Activated CD4-positive, alpha-beta T cell treated with anti-CD3 and anti-CD28 coated beads for 24 hours (primary cell): ENCODE results near the gene ZNF385D.

Experiments
- DNase-seq, 2 donors: peaks; one replicate each; pipeline ENCODE4 v3.0.0-alpha.2; 2020; ENCODE audit warnings: low read depth in 2 of 2

ZNF385D gene, protein sequence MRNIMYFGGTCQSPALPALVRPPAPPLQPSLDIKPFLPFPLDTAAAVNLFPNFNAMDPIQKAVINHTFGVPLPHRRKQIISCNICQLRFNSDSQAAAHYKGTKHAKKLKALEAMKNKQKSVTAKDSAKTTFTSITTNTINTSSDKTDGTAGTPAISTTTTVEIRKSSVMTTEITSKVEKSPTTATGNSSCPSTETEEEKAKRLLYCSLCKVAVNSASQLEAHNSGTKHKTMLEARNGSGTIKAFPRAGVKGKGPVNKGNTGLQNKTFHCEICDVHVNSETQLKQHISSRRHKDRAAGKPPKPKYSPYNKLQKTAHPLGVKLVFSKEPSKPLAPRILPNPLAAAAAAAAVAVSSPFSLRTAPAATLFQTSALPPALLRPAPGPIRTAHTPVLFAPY

DNA sequence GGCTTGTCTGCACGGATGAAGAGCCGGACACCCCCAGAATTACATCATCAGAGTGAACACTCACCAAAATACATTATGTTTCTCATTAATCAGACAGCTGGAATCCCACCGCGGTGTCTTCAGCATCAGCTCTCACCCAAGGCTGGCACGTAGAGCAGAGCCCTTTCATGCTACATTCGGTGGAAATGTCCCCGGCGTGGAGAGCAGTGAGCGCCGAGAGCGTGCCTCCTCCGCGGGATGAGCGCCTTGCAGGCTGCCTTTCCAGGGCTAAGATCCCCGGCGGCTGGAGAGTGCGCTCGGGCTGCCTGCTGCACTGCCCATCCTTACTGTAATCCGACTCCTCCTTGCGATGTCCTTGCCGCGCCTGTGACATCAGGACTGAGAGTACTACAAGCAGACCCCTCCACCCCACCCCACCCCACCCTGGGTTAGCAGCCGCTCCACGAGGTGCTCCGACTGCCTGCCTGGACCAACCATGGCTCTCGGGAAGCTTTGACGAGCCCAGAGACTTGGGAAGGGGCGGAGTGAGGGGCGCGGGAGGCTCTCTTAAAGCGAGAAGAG lies at the start of gene ZNF385D:
TSS of gene ZNF385D (minus strand) at position 380 of the 561 bp plus-strand sequence. CDS start at position 86, 294 bp downstream.
- DNase-seq: no peak

DNA sequence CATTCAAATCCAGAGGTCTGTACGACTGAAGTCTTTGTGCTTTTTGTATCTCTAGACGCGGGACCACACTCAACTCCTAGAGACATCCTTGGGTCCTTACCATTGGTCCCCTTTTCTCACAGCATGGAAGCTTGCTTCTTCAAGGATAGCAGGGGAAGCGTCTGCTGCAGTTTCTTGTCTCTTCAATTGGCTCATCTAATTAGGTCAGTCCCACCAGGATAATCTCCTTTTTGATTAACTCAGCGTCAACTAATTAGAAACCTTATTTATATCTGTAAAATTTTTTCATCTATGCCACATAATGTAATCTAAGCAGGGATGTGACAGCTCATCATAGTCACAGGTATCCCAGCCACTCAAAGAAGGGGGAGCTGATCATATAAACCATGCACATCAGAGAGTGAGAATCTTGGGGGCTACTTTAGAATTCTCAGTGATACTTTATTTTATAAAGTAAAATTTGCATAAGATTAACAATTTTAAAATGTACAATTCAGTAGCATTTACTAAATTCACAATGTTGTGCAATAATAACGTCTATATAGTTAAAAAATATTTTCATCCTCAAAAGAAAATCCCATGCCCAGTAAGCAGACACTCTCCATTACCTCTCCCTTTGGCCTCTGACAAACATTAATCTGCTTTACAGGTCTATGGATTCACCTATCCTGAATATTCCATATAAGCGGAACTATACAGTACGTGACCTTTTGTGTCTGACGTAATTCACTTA lies 47.5 kb upstream of the ZNF385D start:
- DNase-seq: no peak

DNA sequence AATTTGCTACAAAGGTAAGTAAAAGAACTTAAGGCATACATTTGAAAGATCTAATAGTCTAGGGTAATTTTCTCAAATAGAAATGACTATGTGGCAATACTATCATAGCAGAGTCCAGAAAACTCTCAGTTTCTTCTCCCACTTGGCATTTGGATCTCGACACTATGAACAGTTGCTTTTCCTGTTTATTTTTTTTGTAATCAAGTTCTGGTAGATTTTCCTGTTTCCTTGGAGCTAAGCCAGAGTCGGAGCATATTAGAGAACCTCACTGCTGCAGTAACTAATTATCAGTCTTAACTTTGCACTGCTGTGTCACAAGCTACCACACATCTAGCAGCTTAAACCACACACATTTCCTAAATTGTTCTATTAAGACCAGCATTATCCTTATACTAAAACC lies 44.9 kb upstream of the ZNF385D start:
- no peak for DNase-seq

DNA sequence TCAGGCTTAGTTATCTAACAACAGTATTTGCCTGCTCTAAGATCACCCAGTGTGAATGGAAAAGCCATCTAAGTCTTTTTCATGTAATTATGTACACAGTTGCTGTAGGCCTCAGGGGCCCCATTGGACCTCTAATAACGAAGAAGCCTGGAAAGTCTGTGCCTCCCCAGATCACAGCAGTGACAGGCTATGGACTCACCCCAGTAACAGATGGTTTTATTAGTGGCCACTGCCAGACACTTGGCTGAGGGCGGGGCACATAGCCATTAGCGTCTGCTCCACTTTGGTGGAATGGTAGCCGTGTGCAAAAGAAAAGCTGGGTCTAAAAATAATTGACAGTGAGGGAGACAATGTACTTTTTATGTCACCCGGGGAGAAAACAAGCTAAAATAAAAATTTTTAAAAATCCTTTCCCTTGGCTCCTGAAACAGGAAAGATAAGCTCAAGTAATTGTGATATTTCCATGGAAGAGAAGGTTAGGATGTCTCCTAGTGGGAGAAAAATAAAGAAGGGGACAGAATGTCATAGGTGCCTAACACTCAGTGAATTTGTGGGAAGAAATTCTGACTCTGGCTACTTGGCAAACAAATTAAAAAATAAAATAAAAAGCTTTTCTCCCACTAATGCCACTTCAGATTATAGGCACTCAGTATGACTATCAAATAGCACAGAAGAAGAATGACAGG lies 44.3 kb upstream of the ZNF385D start:
- no peak for DNase-seq

DNA sequence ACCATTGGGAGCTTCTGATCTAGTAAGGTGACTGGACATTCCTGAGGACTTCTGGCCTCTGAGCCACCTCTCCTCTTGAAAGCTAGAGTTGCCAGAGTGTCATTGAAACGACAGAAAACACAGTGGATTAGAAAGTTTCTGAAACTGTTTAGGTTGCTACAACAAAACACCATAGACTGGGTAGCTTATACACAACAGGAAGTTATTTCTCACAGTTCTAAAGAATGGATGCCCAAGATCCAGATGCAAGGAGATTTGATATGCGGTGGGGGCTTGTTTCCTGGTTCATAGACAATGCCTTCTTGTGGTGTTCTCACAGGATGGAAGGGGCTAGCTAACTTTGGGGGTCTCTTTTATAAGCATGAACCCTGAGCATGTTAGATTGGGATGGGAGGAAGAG lies 43.3 kb upstream of the ZNF385D start:
- DNase-seq: no peak

DNA sequence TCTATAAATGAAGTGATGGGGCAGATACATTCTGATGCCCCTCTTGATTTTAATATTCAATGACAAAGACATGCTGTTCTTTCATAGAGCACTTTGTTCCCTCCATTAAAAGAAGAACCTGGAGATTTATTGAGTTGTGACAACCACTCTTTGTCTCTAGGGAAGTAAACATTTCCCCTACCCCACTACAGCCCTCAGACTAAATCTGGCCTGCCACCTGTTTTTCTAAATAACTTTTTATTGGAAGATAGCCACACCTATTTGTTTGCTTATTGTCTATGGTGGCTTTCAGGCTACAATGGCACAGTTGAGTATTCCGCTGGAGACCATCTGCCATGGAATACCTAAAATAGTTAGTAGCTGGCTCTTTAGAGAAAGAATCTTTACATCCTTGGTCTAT lies 41.2 kb upstream of the ZNF385D start:
- no peak for DNase-seq

DNA sequence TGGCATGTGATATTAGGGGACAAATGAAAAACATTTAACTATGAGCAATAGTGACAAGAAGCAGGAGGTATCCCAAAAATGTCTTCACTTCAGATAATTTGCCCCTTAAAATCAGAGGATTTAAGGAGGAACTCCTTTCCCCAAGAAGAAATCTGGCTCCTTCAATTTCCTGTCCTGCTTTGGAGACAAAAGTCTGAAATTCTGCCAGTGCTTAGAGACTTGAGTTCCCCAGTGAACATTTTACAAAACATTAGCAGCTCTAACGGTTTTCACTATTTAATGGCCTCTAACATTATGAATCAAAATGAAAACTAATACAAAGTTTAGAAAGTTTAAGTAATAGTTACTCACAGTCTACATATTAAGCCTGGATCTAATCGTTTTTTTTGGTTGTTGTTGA lies 40.3 kb upstream of the ZNF385D start:
- DNase-seq: no peak

DNA sequence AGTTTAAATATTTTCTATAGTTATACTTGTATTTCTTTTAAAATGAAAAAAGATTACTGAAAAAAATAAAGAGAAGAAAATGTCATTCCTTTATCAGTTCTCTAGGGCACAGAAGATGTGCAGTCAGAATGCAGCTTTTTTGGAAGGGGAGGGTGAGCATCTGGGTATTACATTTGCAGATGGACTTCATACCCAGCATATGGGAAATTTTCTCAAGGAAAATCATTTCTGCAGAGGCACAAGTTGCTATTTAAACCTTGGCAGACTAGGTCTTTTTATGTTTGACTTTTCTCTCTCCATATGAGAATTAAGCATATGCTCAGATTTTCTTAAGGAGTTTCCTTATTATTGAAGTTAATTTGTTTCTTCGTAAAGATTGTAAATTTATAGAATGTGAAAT lies 39.5 kb upstream of the ZNF385D start:
- no peak for DNase-seq

DNA sequence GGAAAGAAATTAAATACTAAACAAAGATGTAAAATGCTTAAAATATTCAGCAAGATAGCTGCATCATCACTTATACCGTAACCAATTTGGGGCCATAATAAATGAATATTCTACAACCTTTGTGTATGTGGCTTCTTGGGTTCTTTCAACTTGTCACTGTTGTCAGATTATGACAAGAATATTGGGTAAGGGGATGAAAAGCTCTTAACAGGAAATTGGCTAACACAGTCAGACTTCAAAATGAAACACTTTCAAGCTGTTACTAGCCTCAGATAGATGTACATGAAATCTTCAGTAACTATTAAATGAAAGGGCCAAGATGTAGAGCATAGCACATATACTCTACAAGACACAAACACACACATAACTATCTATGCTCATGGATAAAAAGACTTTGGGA lies 38.7 kb upstream of the ZNF385D start:
- DNase-seq: no peak

DNA sequence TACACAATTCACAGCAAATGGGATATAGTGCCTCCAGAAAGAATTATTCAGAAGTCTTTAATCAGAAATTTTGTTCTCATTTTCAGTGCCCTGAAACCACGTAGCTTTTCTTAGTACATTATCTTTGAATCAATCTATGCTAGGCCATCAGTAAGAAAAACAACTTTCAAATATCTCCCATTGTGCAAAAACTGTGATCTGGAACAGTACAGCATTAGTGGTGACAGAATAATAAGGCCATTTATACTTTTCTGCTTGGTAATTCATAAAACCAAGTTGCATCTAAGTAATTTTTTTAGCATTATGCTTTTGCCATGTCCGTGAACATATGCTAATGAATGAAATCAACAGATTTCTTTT lies 35.4 kb upstream of the ZNF385D start:
- no peak for DNase-seq

DNA sequence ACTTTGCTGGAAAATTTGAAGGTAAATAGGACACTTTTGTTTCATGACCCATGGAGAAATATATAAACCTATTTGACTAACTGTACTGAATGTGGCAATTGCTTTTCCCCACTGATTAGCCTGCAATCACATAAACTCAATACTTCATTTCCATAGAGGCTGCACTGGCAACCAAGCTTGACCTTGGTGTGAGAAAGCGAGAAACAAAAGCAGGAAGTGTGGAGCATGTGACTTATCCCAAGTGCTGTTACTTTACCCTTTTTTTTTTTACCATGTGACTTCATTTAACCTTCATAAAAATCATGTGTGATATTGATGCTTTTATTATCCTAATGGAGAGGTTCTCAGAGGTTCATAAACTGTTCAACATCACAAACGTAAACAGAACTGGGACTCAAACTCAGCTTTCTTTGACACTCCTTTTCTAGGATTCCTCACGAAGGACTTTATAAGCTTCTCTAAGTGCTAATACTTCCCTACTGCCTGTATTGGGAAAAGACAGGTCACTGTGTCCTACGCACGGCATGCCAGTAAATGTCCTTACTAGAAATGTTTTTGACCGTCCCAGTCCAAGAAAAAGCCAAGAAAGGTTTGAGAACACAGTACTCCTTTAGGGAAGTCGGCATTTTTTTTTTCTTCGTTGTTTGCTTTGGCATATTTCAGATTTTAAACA lies 34.9 kb upstream of the ZNF385D start:
- DNase-seq: no peak

DNA sequence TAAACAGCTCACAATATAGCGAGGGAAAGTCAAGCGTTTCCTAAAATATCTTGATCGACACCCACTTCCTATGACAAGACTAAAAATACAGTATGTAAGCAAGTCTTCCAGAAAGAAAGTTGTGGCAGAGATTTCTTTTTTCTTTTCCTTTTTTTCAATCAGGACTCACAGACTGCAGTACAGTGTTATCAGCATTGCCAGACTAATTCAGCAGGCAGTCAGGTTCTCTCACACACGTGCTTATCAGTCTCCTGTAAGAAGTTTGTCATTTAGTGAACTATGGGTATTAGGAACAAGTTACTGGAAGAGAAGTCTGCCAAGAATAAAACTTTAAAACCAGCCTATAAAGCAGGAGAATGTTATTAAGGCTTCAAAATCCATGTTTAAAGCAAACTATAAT lies 32.8 kb upstream of the ZNF385D start:
- DNase-seq: no peak

DNA sequence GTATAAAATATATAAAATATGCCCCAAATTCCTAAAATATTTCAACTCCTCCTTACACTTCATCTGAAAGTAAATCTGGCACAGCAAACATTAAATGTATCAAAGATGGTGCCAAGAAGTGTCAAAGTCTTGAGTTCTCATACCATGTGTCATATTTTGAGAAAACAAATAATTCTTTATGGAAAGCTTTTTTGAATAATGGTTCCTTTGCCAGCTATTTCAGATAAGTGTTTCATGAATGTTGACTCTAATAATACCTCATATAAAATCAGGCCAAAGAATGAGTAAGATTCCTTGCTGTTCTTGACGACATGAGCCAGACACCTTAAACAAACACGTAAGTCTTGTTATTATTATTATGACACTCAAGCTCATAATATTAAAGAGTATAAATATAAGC lies 30.3 kb upstream of the ZNF385D start:
- DNase-seq: no peak

DNA sequence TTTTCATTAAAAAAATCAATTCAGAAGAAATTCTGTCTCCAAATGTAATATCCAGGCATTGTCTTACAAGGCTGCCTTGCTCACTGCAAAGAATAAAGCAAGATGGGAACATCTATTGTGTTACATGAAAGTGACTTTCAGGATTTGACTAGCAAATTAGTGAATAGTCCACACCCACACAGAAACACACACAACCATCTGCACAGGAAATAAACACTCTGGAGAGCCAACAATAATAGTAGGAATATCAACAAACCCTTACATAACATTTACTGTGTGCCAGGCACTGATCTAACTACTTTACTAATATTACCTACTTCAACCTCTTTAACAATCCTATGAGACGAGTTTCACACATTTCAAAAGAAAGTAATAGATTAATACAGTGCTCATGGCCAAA lies 28.9 kb upstream of the ZNF385D start:
- no peak for DNase-seq

DNA sequence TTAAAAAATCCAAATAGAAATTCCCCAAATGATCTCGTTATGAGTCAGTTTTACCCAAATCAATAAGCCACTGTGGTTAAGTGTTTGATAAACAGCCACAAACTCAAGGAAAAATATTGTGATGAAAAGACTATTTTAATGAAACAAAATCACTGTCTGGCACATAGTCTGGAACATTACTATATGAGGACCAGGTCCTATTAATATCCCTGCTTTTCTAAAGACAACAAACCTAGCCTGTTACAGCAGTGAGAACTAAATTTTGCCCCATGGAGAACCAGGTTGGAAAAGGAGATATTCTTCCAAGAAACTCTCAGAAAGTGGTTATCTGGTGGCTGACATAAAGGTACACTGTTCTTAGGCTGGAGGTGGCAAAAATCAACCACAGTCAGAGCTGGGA lies 27.7 kb upstream of the ZNF385D start:
- no peak for DNase-seq

DNA sequence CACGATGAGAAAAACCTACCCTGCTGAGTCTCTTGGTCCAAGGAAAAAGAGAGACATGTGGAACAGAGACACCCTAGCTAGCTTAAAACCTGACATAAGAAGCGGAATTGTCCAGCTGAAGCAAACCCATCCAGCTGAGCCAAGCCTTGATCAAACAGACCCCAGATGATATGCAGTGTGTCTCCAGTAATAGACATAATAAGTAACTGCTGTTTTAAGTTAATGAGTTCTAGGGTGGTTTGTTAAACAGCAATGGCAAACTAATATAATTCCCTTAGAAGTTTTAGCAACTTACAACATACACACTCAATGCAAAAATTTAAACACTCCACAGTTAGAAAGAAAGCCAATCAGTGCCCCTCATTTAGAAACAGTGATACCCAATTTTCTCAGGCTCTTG lies 26.8 kb upstream of the ZNF385D start:
- DNase-seq: no peak

DNA sequence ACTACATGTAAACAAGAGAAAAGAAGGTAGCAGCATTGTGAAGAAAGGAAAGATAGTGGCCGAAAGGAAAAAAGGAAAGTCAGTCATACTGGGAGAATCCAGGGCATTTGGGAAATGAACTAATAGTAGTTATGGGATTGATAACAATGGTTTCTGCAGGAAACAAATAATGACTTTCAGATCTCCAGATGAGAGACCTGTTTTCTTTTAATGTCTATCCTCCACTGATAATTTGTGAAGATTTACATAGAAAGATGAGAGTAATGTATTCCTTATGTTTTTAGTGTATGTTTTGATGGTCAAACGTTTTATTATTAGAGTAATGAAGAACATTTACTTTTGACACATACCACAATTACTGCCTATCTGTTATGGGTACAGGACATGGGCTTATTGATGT lies 15.0 kb upstream of the ZNF385D start:
- no peak for DNase-seq

DNA sequence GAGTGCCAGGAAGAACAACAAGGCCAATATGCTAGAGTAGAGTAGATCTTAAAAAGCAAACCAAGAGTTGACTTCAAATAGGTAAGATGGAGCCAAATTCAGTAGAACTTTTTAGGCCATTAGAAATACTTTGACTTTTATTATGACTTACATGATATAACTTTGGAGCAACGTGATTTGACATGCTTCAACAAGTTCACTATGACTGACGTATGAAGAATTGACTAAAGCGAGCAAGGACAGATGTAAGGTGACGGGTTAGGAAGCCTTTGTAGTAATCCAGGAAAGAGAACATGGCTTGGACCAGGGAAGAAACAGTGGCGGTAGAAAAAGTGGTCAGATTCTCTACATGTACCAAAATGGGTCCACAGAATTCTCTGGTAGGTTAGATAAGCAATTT lies 4.9 kb upstream of the ZNF385D start:
- DNase-seq: no peak

DNA sequence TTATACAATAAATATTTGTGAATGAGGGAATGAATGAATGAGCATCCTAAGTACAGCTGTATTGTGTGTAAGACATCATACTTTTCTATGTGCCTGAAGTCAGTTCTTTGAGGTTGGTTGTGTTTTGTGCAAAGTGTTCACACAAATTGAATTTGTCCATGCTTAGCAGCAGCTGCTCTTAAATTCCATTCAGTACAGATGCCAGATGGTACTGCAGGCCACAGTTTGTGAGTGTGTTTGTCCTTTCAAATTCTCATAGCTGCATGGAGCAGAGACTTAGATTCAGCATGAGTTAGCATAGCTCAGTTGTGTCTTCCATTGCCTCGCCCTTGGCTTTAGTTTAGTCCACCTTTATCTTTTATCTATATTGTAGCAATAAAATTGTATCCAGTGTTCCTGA lies 3.8 kb upstream of the ZNF385D start:
- no peak for DNase-seq

DNA sequence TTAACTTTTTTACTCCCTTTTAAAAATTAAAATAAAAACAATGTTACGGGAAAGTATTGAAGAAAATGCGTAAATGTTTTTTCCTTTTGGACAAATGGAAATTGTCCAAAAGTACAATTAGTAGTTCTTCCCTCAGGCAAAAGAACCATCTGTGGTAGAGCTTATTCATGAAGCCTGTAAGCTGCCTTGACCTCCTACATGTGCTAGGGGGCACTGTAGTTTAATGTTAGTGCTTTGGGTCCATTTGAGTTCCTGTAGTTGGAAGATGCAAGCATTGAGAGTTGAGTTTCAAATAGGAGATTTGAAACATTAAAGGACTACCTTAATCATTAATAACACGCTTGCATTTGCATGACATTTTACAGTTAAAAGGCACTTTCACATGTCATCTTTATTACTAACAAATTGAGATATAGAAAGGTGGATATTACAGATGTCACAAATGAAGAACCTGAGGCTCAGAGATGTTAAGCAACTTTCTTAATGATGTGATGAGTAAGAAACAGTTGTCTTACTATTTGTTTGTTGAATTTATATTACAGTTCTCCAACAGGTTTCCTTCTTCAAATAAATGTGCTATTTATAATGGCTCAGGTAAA lies 1.8 kb upstream of the ZNF385D start:
- DNase-seq: no peak

DNA sequence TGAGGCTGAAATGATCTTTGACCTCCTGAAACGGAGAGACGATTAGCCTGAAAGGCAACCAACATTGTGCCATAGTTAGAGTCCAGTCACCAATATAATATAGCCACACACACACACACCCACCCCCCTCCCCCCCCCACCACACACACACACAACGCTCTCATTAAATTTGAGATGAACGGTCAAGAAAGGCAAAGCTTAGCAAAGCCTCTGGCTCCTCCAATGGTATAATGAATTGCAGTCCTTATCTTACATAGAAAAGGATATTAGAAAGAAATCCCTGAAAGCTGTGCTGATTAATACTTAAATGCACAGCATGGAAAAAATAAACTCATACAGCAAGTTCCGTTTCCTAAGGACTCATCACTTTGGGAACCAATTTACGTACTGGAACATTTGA lies 876 bp upstream of the ZNF385D start:
- DNase-seq: no peak
